GM19099 (cell line): ENCODE measurements around the gene F5.

Experiments used
- POLR2A ChIP-seq: IDR thresholded peaks from 3 replicates; pipeline ENCODE4 v1.6.1; 2011; ENCODE audit warnings: low read depth; ENCODE audit not compliant: insufficient read length; ENCODE audit errors: extremely low read depth

F5 gene

GRCh38 chr1:169570172-169570574, 16.1 kb downstream of the F5 start:
- TF ChIP-seq POLR2A = no peak

GRCh38 chr1:169568497-169568896, 17.8 kb downstream of the F5 start:
- TF ChIP-seq POLR2A = no peak

- TF ChIP-seq POLR2A = no peak
These were observed 20.7 kb downstream of the F5 start for GRCh38 chr1:169565335-169566271.

GRCh38 chr1:169563650-169564049, 22.6 kb downstream of the F5 start:
- TF ChIP-seq POLR2A = no peak

- TF ChIP-seq POLR2A = no peak
These were observed 23.2 kb downstream of the F5 start for GRCh38 chr1:169563019-169563615.

GRCh38 chr1:169561692-169562091, 24.6 kb downstream of the F5 start:
- no peak for TF ChIP-seq POLR2A

- no peak for TF ChIP-seq POLR2A
These were observed 29.1 kb downstream of the F5 start for GRCh38 chr1:169557131-169557530.

- no peak for TF ChIP-seq POLR2A
These were observed 36.0 kb downstream of the F5 start for GRCh38 chr1:169550294-169550693.

GRCh38 chr1:169548282-169548681, 38.0 kb downstream of the F5 start:
- TF ChIP-seq POLR2A = no peak

GRCh38 chr1:169546087-169546995, 39.9 kb downstream of the F5 start:
- no peak for TF ChIP-seq POLR2A

- no peak for TF ChIP-seq POLR2A
These were observed 40.8 kb downstream of the F5 start for GRCh38 chr1:169545472-169545871.

GRCh38 chr1:169538998-169539871, 47.0 kb downstream of the F5 start:
- TF ChIP-seq POLR2A = no peak

GRCh38 chr1:169534653-169535052, 51.6 kb downstream of the F5 start:
- TF ChIP-seq POLR2A = no peak

- TF ChIP-seq POLR2A = no peak
These were observed 55.8 kb downstream of the F5 start for GRCh38 chr1:169530448-169530847.
